Measurements from ENCODE around the gene CIAO1. TPM values are rescaled to one million over a fixed set of nuclear protein-coding genes. Genes with fewer than 3 reads are reported as not detected.

CIAO1 gene
- 56.8 and 82.3 TPM in 2 replicates for total RNA-seq

GRCh38 chr2:96265840-96266679, at the start of gene CIAO1, which contains the start of gene TMEM127:
CIAO1 (plus strand) TSS chr2:96266225; CDS start chr2:96266351, 126 bp downstream.
TMEM127 (minus strand) TSS chr2:96265997; CDS start chr2:96265381, 616 bp downstream.

DNA sequence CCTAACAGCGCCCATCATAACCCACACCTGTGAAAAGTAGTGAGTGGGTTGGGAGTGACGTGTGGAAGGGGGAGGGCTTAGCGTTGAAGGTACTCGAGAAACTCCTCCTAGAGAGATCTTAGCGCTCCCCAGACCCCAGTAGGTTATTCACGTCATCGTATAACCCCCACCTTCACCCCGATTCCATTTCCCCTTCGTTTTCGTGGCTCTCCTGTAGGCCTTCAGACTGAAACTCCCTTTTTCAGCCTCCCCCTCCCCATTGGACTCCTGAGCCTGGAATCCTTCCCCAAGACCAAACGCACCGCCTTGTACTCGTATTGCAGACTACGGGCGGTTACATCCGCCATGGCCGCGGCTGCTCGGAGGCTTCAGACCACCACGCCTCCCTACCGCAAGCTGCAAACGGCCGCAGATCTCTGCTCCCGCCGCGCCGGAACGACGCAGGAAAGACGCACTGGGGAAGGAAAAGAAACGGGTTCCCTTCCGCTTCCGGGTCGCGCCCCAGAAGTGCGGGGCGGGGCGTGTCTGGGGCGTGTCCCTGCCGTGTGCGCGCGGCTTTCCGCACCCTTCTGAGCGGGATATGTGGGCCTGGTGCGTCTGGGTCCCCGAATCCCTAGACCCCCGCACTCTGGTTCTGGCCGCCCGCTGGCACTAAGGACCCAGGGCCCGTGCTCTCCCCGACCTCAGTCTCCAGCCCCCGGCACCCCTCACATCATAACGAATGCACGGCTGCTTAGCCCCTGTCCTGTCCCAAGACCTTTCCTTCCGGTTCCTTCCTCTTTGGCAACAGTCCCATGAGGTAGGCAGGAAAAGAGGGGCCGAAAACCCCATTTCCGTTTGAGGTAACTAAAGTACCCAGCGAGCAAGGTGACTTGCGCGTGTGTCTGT, 39.3 kb downstream of the CIAO1 start, which contains the start of gene SNRNP200:
SNRNP200 (minus strand) TSS at position 456 of the 888 bp plus-strand sequence; CDS start at position 347, 109 bp downstream.

Other genes starting within 250 kb of the CIAO1 start
- 1.3 and 3.7 TPM in 2 replicates for gene GPAT2, start 231.3 kb upstream of the CIAO1 start, total RNA-seq
- under 0.01 TPM in 1 of 2 replicates, not detected in the other for gene ADRA2B, start 149.7 kb upstream of the CIAO1 start, total RNA-seq
- not detected in 2 replicates for gene ASTL, start 127.7 kb upstream of the CIAO1 start, total RNA-seq
- gene DUSP2, start 120.8 kb upstream of the CIAO1 start, total RNA-seq = 3.5 and 6.6 TPM in 2 replicates
- 63.6 and 74.2 TPM in 2 replicates for gene STARD7, start 57.4 kb upstream of the CIAO1 start, total RNA-seq
- 30.1 and 32.6 TPM in 2 replicates for gene TMEM127, start 228 bp upstream of the CIAO1 start, total RNA-seq
- 46.4 and 49.2 TPM in 2 replicates for gene SNRNP200, start 39.3 kb downstream of the CIAO1 start, total RNA-seq
- gene ITPRIPL1, start 59.1 kb downstream of the CIAO1 start, total RNA-seq = 0.34 and 0.35 TPM in 2 replicates
- 0.23 and 1.8 TPM in 2 replicates for gene NCAPH, start 69.5 kb downstream of the CIAO1 start, total RNA-seq
- not detected in 2 replicates for gene NEURL3, start 239.1 kb downstream of the CIAO1 start, total RNA-seq

Measured in pericardium fibroblast (primary cell).